Stimulated activated naive CD4-positive, alpha-beta T cell treated with Interleukin-2 at 50 U/mL for 16 hours (primary cell): Measurements from ENCODE around the gene FAP.
A peak's percentile ranks its signal among the peaks of the same experiment; 100 is the strongest.

Experiments
- DNase-seq: peaks from one replicate; lab custom pipeline; 2025; lab: John Stamatoyannopoulos, UW

Gene FAP

GRCh38 chr2:162242586-162243280 lies 512 bp downstream of the FAP start:
- DNase-seq, result no peak

DNA sequence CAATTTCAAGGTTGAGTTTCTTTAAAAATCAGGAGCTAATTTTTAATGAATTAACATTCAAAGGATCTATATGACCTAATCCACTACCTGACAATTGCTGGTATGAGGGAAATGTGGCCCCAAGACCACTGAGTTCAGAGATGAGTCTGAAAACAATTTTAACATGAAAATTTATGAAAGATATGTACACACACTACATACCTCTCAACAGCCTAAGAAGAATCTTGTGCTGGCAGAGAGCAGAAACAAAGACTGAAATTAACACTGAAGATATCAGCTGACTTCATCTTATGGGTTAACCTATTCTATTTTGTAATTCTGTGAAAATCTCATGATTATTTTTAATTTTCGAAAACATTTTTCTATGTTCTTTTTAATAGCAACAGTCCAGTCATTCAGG lies 1.7 kb downstream of the FAP start:
- no peak for DNase-seq

DNA sequence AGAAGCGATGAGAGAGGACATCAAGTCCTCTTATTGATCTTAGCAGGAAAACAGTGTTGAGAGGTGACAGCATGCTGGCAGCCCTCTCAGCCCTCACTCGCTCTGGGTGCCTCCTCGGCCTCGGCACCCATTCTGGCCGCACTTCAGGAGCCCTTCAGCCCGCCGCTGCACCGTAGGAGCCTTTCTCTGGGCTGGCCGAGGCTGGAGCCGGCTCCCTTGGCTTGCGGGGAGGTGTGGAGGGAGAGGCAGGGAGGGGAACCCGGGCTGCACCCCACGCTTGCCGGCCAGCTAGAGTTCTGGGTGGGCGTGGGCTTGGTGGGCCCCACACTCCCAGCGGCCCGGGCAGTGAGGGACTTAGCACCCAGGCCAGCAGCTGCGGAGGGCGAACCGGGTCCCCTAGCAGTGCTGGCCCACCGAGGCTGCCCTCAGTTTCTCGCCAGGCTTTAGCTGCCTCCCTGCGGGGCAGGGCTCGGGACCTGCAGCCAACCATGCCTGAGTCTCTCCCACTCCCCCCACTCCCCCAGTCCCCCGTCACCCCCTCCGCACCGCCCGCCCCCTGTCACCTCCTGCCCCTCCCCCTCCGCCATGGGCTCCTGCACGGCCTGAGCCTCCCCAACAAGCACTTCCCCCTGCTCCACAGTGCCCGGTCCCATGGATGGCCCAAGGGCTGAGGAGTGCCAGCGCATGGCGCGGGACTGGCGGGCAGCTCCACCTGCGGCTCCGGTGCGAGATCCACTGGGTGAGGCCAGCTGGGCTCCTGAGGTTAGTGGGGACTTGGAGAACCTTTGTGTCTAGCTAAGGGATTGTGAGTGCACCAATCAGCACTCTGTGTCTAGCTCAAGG lies 8.4 kb downstream of the FAP start:
- DNase-seq, result no peak

- no peak for DNase-seq
Observed at GRCh38 chr2:162233197-162233596, 10.0 kb downstream of the FAP start.

GRCh38 chr2:162232671-162233070 lies 10.6 kb downstream of the FAP start:
- DNase-seq, result no peak

DNA sequence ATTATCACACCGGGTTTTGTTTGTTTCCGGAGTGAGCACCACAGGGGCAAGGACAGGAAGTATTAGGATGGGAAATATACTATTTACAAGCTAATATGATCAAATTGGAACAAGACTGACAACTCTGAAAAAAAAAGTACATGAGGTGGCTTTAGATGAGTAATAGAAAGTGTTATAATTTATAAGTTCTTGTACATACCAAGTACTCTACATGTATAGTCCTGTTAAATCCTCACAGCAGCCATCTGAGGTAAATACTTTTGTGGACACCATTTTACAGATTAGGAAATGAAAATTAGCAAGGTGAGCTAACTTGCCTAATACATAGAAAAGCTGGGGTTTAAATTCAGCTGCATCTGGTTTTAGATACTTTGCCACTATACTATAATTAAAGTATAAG lies 11.2 kb downstream of the FAP start:
- DNase-seq, result no peak

DNA sequence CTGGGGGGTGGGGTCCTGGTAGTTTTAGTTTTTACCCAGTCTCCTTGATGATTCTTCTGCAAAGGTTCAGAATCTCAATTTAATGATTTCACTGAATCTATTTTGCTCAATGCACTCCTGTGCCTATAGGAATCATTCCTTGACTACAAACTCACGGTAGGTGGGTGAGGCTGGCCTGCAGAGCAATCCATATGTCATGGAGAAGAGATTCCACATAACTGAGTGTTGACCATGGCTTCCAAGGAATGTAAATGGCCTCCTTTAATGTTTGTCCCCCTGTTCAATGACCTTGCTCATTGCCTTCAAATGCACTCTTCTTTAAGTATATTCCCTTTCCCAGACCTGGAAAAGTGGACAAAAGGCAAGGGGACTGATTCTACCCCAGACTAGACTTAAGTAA lies 12.5 kb downstream of the FAP start:
- no peak for DNase-seq

DNA sequence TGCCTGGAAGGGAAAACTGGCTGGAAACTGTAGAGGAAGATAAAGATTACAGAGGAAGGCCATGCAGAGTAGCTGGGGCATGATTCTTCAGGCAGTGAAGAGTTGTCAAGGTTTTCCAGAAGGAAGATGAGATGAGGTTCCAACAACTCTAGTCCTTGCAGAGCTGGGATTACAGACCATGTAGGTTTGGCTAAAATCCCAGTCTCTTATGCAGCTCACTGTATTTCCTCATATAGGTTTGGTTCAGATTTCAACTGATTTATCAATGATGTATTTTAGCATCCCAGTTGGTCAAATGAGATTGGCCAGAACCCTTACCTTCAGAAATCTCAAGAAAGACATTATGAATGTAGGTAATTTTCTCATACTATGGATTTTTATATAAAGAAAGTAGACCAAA lies 16.4 kb downstream of the FAP start:
- no peak for DNase-seq

- DNase-seq, result peak; percentile 18
Observed at GRCh38 chr2:162221064-162221463, 22.2 kb downstream of the FAP start.

GRCh38 chr2:162220368-162220767 lies 22.9 kb downstream of the FAP start:
- DNase-seq, result no peak

DNA sequence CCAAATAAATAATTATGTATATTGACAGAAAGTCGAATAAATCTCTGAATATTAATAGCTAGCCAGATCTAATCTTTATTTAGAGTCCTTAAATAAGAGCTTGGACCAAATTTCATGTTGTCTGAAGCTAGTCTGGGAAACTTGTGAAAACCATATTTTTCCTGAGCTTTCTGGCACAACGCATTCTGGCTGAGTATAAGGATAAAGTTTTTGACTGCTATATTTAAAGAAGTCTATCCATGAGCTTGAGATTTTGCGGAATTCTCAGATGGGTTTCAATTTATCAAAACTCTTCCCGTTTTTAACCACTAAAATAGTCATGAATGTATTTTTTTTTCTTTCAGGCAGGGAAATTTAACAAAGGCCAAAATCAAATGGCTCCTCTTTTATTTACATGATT lies 23.8 kb downstream of the FAP start:
- DNase-seq, result no peak

DNA sequence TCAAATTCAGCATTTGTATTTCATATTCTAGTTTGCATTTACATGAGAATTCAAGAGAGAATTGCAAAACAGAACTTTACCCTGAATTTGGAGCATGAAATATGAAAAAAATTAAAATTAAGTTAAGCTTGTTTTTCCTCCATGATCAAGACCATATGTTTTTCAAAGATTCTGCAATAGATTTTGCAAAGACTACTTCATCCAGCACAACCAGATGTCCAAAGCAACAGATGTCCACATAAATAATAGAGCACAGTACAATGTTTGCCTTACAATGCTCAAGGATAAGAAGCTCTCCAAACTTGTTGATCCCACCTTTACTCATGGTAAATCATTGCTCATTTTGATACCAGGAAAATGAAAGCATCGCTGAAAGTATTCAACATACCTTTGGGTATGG lies 25.6 kb downstream of the FAP start:
- DNase-seq, result no peak

GRCh38 chr2:162215162-162215561 lies 28.1 kb downstream of the FAP start:
- DNase-seq, result no peak

DNA sequence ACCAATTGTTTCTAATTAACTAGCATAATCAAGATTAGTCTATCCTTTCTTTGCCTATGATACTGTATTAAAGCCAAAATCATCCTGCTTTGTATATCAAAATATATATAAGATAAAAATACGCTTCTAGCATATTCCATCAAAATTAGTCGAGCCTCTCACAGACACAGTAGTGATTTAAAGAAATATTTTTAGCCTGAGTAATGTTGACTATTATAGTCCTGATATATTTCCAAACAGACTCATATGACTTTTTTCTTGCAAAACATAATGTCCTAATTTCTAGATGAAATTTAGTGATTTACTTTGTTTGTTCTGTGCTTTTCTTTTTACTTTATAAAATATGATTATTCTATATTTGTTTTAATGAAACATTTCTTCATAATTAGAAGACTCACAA lies 30.9 kb downstream of the FAP start:
- DNase-seq, result no peak

DNA sequence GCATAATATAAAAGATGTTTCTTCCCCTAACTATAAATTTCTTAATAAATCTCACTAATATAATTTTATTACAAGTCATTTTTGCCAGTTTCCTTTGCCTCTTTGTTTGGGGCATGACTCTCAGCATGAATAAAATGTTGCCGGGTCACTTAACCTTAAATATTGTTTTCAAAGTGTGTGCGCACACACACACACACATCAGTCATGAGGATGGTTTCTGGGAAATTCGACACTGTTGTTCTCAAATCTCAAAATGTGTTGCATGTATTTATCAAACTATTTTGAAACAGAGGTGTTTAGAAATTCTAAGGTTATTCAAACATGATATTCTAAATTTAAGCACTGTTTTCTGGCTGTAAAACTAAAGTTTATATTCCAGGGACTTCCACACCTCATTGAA lies 31.5 kb downstream of the FAP start:
- DNase-seq, result no peak

DNA sequence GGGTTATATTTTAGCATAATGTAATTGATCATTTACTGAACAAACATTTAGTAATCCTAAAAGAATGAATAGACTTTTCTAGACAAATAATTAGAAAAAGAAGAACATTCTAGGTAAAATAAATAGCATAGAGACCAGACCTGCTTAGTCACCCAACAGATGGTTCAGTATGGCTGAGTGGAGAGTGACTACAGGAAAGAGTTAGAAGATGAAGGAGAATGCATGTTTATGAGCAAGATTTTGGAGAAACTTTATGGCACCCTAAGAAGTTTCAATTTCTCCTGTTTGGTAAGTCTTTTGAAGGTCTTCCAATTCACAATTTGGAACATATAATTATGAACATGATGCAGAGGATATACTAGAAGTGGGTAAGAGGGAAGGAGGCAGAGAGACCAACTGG lies 32.9 kb downstream of the FAP start:
- DNase-seq, result no peak

GRCh38 chr2:162202203-162202602 lies 41.0 kb downstream of the FAP start:
- DNase-seq, result no peak

DNA sequence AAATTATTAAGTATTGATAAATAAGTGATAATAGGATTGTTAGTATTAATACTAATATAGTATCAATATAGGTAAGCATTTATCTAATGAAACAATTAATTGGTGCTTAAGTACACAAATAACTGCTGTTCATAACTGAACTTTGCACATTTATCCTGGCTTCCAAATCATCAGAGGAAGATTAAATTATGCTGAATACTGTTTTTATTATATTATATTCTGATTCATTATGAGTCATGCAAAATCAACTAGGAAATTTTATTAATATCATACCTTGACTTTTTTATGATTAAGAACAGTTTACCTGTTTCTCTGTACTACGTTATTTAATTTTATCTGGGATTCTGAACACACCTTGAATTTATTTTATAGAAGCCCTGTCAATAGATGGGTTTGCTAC lies 42.6 kb downstream of the FAP start:
- DNase-seq, result no peak

- DNase-seq, result no peak
Observed at GRCh38 chr2:162199913-162200312, 43.3 kb downstream of the FAP start.

DNA sequence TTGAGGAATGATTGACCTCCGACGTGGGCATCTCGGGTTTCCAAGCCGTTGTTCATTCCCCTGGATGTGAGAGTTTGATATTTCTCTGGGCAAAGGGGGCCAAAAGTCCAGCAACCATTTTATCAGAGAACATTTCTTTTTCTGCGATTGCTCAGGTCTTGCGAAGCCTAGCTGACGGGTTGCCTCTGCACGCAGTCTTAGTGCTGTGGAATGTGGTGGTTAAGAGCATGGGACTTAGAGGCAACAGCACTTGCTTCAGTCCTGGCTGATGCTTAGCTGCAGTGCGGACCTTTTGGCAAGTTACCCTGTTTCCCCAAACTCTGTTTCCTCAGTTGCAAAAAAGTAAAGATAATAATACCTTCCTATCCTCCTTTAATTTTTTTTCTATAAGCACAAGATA lies 45.0 kb downstream of the FAP start:
- no peak for DNase-seq

- DNase-seq, result no peak
Observed at GRCh38 chr2:162197069-162197825, 46.0 kb downstream of the FAP start.

DNA sequence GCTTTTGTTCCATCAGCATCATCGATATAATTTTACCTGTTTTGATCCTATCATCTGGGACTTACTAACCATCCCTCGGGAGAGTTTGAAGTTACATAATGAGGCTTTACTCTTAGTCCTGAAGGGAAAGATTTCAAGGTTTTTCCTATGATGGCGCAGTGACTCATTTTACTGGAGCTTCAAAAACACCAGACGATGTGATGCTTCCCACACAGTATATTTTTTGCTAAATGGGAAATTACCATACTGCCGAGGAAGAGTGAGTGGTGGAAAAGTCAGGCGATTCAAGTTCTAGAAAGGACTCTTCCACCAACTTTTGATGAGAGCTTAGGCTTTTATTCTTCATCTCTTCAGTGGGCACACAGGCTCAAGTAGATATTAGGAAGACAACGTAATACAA lies 46.6 kb downstream of the FAP start:
- DNase-seq, result no peak

DNA sequence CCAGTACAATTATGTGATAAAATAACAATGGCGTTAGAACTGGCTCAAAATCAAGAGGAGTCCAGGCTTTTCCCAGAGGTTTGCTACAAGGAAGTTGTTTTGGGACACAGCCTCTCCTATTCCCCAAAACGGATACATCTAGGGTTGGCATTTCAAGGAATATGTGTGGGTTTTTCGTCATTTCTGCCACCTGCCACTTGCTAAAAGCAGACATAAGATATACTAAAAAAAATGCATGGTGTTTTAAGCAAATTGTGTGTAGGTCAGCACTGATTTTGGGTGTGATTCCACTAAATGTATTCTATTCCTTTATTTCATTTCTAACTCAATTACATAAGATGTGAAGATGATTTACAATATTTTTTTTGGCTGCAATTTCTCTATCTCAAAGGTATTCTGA lies 54.8 kb downstream of the FAP start:
- DNase-seq, result no peak
